HG03354 (cell line): ENCODE results near the gene RARRES1.

ENCODE experiments used
- ATAC-seq: cut with Tn5 transposase; IDR thresholded peaks from one replicate; pipeline ENCODE4 v1.9.1; 2021; ENCODE audit warnings: mild to moderate bottlenecking; ENCODE audit not compliant: unreplicated experiment, poor library complexity, severe bottlenecking

RARRES1 gene, protein sequence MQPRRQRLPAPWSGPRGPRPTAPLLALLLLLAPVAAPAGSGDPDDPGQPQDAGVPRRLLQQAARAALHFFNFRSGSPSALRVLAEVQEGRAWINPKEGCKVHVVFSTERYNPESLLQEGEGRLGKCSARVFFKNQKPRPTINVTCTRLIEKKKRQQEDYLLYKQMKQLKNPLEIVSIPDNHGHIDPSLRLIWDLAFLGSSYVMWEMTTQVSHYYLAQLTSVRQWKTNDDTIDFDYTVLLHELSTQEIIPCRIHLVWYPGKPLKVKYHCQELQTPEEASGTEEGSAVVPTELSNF

GRCh38 chr3:158731938-158732855 lies at the start of gene RARRES1:
Gene RARRES1, minus strand, starts transcription at chr3:158732457. Its CDS starts 42 bp downstream, at chr3:158732415.
- peak; percentile 80 for ATAC-seq

GRCh38 chr3:158781849-158782248 lies 49.6 kb upstream of the RARRES1 start:
- no peak for ATAC-seq

GRCh38 chr3:158781191-158781590 lies 48.9 kb upstream of the RARRES1 start:
- no peak for ATAC-seq

DNA sequence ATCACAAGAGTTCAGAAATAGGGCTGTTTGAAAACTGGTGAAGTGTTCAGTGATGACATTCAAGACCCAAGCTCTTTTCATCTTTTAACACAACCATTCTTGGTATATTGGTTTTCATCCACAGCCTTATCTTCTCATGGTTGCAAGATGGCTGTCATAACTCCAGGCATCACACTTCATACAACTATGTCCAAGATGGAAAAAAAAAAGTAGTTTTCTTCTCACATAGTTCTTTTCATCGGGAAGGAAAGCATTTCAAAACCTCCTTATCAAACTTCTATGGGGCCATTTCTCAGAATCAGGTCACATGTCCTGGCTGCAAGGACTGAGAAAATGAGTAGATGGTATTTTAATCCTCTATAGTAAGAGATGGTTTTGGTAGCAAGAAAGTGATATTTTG lies 48.5 kb upstream of the RARRES1 start:
- no peak for ATAC-seq

DNA sequence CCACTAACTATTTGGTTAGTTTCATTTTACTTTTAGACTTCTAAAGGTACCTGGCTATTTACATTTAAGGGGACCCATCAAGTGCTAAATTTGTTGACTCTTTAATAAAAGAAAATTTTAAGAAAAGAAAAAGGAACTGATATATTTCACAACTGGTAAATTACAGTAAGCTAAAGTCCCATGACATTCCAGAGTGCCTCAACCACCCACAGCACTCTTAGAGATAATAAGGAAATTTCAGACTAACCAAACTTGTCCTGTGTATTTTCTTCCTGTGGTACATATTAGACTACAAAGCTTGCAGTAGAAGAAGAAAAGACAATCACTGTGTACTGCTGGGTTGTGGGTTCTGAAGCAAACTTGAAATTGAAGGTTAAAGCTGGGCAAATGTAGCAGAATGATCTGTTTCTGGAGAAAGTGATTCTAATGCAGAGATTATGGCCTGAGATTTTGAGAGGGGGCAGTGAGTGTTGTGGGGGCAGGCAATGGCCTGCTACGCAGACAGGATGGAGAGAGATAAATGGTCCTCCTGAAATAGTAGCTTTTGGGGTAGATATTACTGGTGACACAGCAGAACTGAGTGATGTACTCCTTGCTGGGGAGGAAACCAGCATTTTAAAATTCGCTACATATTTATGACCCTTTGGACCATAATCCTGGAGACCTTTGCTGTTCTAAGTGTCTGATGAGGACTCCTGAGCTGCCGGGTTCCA lies 45.1 kb upstream of the RARRES1 start:
- ATAC-seq = no peak

DNA sequence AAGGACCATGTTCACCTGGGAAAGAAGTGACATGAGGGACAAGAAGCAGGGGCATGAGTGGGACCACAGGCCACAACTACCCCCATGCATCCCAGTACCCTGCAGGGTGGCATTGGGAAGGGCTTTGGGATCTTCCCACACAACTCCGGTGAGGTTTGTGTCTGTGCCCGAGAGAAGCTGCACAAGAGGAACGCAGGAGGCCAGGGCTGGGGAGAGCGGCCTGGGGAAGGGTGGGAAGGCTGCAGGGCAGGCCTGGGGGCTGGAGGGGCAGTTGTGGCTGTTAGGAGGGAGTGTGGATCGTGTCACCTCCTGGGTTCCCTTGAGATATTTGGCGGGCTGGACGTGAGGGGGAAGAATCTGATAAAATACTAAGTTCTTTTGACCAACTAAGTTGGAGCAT lies 44.3 kb upstream of the RARRES1 start:
- ATAC-seq = no peak

DNA sequence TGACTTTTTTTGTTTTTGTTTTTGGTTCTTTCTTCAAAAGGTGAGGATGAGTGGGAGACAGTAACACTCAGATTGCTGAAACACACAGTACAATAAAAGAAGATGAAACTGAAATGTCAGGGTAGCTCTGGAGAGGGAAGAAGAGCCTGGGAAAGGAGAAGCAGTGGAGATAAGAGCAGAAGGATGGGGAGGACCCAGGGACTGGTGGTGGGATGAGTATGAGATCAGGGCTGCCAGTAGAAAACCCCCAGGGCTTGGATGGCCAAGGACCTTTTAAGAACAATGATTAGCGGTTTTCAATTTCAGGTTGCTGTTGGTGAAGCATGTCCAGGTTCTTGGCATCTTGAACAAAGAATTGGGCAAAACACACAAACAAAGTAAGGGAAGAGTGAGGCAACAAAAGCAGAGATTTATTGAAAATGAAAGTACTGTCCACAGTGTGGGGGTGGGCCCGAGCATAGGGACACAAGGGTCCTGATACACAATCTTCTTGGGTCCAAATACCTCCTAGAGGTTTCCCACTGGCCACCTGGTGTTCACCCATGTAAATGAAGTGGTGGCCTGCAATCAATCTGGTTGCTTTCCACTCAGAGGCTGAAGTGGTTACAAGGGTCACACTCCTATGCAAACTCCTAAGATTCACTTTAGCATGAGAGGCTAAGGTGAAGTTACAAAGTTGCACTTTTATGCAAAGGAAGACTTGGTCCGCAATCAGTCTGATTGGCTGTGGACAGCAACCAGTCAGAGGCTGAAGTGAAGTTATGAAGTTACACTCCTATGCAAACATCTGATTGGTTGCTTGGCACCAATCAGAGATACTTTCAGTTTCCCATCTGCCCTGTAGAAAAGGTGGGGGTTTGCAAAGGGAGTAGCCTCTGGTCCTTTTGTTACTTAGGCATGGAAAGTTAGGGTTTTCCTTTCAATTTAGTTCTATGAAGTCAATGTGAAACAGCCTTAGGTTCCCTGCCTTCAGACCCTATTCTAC lies 43.5 kb upstream of the RARRES1 start:
- ATAC-seq = peak; percentile 81

DNA sequence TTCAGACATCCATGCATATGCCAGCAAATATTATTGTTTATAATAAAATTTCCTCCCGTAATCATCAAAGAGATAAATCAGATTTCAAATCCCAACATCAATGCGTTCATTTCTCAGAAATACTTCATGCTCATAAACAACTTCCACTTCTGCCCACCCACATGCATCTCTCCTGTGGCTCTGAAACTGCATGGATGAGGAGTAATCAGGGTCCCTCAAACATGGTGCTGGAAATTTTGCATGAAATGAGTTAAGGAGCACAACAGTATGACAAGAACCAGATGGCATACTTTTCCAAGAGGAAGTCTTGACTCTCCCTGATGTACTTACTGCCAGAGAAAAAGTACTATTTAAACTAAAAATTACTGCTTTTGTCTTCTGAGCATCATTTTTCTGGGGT lies 42.7 kb upstream of the RARRES1 start:
- no peak for ATAC-seq

DNA sequence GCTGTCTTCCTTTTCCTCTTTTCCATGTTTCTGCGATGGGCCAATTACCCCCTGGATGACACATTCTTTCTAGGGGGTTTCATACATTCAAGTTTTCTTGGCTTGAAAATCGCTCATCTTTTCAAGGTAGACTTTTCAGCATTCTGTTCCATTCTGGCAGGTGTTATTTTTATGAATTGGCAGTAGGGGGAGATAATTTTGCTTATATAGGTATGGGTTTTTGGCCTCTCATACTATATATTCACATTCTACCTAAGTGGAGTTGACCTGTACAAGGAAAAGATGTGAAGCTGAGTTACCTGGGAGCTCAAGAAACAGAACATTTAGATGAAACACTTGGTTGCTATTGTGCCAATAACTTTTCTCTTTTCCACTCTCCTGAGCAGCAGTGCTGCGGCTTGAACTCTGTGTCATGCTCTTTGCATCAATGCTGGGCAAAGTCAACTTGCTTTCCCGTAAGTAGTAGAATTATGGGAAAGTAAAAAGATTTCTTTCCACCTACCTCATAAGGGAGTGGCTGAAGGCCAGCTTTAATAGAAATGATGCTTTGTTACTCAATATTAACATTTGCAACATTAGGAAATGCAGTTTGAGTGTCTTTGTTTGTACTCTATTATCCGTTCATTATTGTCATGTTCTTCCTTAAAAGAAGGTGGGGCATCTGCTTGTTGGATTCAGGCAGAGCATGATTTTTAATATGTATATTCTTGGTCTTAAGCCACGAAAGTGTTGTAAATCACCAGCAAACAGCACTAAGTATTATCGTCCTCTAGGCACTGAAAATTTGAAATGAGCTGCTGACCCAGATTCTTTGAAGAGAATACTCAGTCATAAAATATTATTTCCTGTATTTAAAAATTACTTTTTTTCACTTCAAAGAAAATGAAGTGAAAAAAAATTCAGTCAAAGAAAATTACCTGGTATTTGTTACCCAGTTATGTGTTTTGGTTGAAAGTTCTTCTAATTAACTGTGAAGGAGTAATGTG lies 41.9 kb upstream of the RARRES1 start:
- ATAC-seq = no peak

GRCh38 chr3:158773166-158773565 lies 40.9 kb upstream of the RARRES1 start:
- ATAC-seq = no peak

GRCh38 chr3:158771982-158772381 lies 39.7 kb upstream of the RARRES1 start:
- ATAC-seq = no peak

DNA sequence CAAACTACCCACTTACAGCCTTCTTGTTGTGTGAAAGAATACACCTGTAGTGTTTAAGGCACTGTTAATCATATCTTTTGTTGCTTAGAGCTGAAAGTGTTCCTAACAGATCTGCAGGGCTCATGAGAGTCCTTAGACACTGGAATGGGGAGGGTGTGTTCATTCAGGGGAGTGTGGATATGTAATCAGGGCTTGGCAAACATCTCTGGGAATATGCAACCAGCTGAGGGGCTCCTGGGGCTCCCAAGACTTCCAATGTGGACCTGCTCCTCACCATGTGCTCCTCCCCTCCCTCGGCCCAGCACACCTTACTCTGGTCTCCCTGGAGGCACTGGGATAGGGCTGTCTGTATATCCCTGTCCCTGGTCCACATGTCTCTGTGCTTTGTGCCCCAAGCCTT lies 39.3 kb upstream of the RARRES1 start:
- no peak for ATAC-seq

GRCh38 chr3:158770741-158771350 lies 38.6 kb upstream of the RARRES1 start:
- no peak for ATAC-seq

- no peak for ATAC-seq
Observed at GRCh38 chr3:158769952-158770740, 37.9 kb upstream of the RARRES1 start.

DNA sequence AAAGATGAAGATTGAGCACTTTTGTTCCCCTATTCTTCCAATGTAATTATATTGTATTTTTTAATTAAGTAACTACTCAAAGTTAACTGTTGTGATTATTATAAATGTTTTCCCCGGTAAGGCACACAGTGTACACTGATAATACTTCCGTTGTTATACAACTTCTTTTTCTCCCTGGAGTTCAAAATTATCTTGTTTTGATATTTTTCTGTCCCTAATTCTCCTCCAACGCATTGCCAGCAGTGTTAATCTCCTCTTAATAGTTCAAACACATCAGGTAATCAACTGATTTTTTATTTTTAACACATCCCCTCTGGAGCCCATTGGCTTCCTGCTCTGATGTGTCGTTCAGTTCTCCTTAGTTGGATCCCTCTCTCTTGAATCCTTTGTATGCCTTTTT lies 37.3 kb upstream of the RARRES1 start:
- ATAC-seq = no peak

DNA sequence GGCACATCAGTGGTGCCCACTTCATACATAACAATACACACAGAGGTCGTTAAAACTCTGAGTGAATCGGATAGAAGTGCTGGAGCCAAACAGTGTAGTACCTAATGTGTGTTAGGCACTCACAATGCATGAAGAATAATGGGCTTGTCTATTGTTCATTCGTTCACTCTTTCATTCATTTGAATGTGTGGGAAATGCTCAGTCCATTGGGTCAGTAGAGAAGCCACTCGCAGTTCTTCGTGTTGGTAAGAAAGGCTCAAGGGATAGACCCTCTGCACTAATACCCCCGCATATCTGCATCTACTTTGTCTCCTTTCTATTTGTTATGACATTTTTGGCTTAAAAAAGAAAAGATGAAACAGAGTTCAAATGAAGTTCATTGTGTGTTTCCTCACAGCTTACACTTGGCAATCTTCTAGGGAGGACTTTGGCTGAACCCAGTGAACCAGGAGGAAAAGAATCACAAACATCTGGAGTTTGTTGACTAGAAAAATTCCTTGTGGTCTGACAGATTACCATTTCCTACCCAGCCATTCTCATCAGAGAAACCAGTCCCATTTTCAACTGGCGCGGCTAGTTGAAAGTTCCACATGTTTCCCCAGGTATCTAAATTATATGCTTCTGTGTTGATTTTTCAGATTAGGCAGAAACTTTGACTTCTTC lies 36.8 kb upstream of the RARRES1 start:
- no peak for ATAC-seq
